Tibial nerve (tissue), 4 donors: ENCODE measurements around the gene RELL2. TPM values are rescaled to one million over a fixed set of nuclear protein-coding genes. Genes with fewer than 3 reads are reported as not detected.

Source experiments
- DNase-seq, 2 donors: peaks; one replicate each; pipeline ENCODE4 v3.0.0-alpha.2; 2019; ENCODE audit warnings: low spot score in 2 of 2
- H3K27ac ChIP-seq, 4 donors: fragments of 200-600 bp; sonication (generic) in 3 of 4; one replicate each; pipeline ENCODE4 v1.5.1; 2017 to 2019; ENCODE audit warnings: mild to moderate bottlenecking in 1 of 4
- H3K27me3 ChIP-seq, 2 donors: fragments of 200-600 bp; sonication (generic) in 1 of 2; one replicate each; pipeline versions ENCODE4 v1.5.1 to v1.6.0; 2017 to 2019
- H3K36me3 ChIP-seq, 3 donors: fragments of 200-600 bp; sonication (generic); one replicate each; pipeline ENCODE4 v1.5.1; 2018 to 2019
- H3K4me1 ChIP-seq, 4 donors: fragments of 200-600 bp; sonication (generic) in 3 of 4; one replicate each; pipeline ENCODE4 v1.5.1; 2017 to 2019
- H3K4me3 ChIP-seq, 4 donors: fragments of 200-600 bp; sonication (generic) in 3 of 4; one replicate each; pipeline ENCODE4 v1.5.1; 2017 to 2019; ENCODE audit warnings: mild to moderate bottlenecking in 1 of 4, moderate library complexity in 1 of 4
- H3K9me3 ChIP-seq, 4 donors: fragments of 200-600 bp; sonication (generic) in 3 of 4; one replicate each; pipeline ENCODE4 v1.5.1; 2017 to 2019
- EP300 ChIP-seq, 2 donors: sonication (generic); formaldehyde crosslinking; IDR thresholded peaks; one replicate each; pipeline ENCODE4 v1.6.1; 2017; ENCODE audit warnings: antibody characterized with exemption in 2 of 2, mild to moderate bottlenecking in 1 of 2
- POLR2A ChIP-seq, 2 donors: fragments of 450-650 bp; IDR thresholded peaks; one replicate each; pipeline ENCODE4 v1.6.1; 2017; ENCODE audit warnings: antibody characterized with exemption in 2 of 2, mild to moderate bottlenecking in 2 of 2, moderate library complexity in 2 of 2
- whole genome bisulfite sequencing, 2 donors: methylation state at CpG; one replicate each; pipeline ENCODE4 v1.1.5; 2018; 5-methylcytosine and 5-hydroxymethylcytosine counted together
- total RNA-seq, 4 donors: library from RNA; depleted of rRNA; stranded (reverse); fragments of >200 nt; gene quantifications; one replicate each; pipeline ENCODE4 v1.1.0, GENCODE V29; 2016
- TF ChIP-seq, protein P1 (sequence below), 5 experiments: fragments of 200-600 bp in 3 of 5; fragments of 450-650 bp in 2 of 5; sonication (generic) in 3 of 5; IDR thresholded peaks; one replicate each; pipeline ENCODE4 v1.5.1; 2016 to 2019; ENCODE audit warnings: antibody characterized with exemption in 5 of 5, mild to moderate bottlenecking in 3 of 5, moderate library complexity in 2 of 5

RELL2 gene
- total RNA-seq, 4 donors from 2014 or later = 2.0 to 8.7 (median 4.1) TPM

DNA sequence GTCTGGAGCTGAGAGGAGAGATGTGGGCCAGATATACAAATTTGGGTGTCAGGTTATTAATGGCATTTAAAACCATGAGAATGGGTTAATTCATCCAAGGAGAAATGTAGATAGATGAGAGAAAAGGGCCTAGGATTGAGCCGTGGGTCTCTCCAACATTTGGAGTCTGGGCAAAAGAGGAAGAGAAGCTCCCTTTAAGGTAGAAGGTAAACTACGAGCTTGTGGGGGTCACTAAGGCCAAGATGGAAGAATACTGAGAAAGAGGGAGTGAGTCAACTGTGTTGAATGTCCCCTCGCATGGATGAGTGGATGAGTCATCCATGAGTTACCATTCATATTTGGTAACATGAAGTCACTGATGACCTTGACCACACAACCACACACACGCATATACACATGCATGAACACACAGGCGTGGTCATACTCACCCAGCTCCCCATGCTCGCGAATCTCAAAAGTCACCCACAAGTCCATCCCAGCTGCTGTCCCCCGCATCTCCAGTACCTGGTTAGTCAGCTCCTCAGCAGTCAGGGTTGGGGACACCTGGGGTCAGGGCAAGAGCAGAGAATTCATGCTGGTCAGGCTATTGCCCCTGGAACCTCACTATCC is 21.2 kb downstream of the RELL2 start:
- H3K27ac ChIP-seq = no peak overlapping the region
- H3K9me3 ChIP-seq = no peaks in the 10 kb centered on the region
- H3K4me1 ChIP-seq = no peaks in the 10 kb centered on the region
- no peak for DNase-seq
- no peaks in the 10 kb centered on the region for H3K27me3 ChIP-seq
- H3K36me3 ChIP-seq = peaks cover 0 to 49% (median 0%) of the 10 kb centered on the region in 3 donors
- 70 to 83% methylated on average over 8 of the region's 8 CpGs for WGBS, 2 donors
- no peak for TF ChIP-seq EP300 (IDR thresholded peaks at IDR 0.05)
- no peak for TF ChIP-seq POLR2A (IDR thresholded peaks at IDR 0.05)
- TF ChIP-seq, protein P1, sequence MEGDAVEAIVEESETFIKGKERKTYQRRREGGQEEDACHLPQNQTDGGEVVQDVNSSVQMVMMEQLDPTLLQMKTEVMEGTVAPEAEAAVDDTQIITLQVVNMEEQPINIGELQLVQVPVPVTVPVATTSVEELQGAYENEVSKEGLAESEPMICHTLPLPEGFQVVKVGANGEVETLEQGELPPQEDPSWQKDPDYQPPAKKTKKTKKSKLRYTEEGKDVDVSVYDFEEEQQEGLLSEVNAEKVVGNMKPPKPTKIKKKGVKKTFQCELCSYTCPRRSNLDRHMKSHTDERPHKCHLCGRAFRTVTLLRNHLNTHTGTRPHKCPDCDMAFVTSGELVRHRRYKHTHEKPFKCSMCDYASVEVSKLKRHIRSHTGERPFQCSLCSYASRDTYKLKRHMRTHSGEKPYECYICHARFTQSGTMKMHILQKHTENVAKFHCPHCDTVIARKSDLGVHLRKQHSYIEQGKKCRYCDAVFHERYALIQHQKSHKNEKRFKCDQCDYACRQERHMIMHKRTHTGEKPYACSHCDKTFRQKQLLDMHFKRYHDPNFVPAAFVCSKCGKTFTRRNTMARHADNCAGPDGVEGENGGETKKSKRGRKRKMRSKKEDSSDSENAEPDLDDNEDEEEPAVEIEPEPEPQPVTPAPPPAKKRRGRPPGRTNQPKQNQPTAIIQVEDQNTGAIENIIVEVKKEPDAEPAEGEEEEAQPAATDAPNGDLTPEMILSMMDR (IDR thresholded peaks at IDR 0.05) = no peak
- no peak overlapping the region for H3K4me3 ChIP-seq

DNA sequence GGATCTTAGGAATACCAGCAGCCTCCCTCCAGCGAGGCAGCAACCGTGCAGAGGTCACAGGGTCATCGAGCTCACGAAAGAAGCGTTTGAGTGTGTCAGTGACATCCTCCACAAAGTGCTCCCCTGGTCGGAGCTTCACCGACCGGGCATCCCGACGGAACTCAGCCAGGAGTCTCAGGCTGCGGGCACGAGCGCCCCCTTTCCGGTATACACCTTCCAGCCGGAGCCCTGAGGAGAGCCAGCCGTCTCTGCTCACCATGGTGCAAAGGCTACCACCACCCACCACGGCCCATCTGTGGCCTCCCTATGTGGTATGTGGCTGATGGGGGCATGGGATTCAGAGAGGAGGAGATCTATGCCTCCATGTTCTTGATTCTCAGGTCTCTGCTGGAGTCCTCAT is 25.2 kb downstream of the RELL2 start:
- DNase-seq = no peak
- 75 to 79% methylated on average over 5 to 17 of the region's 17 CpGs for WGBS, 2 donors
- Histone ChIP-seq H3K27ac (no peak overlapping the region), H3K27me3 (no peaks in the 10 kb centered on the region), H3K36me3 (peaks cover 0 to 40% (median 0%) of the 10 kb centered on the region in 3 donors), H3K9me3 (no peaks in the 10 kb centered on the region), H3K4me1 (no peaks in the 10 kb centered on the region), H3K4me3 (no peak overlapping the region)
- no peak for TF ChIP-seq POLR2A (IDR thresholded peaks at IDR 0.05)
- TF ChIP-seq, protein P1 (IDR thresholded peaks at IDR 0.05) = no peak
- no peak for TF ChIP-seq EP300 (IDR thresholded peaks at IDR 0.05)

GRCh38 chr5:141663506-141663905 is 26.7 kb downstream of the RELL2 start:
- Histone ChIP-seq H3K36me3 (peaks cover 0 to 30% (median 0%) of the 10 kb centered on the region in 3 donors), H3K27me3 (no peaks in the 10 kb centered on the region), H3K4me3 (no peak overlapping the region), H3K4me1 (no peaks in the 10 kb centered on the region), H3K27ac (no peak overlapping the region), H3K9me3 (no peaks in the 10 kb centered on the region)
- DNase-seq = no peak
- WGBS, 2 donors = 84 to 92% methylated on average over 8 of the region's 8 CpGs
- TF ChIP-seq, protein P1 (IDR thresholded peaks at IDR 0.05) = no peak
- no peak for TF ChIP-seq EP300 (IDR thresholded peaks at IDR 0.05)

GRCh38 chr5:141664733-141665461 is 28.1 kb downstream of the RELL2 start:
- Histone ChIP-seq H3K4me1 (no peaks in the 10 kb centered on the region), H3K9me3 (no peaks in the 10 kb centered on the region), H3K4me3 (no peak overlapping the region), H3K27me3 (no peaks in the 10 kb centered on the region), H3K27ac (no peak overlapping the region), H3K36me3 (peaks cover 0 to 29% (median 0%) of the 10 kb centered on the region in 3 donors)
- peak; percentile 49 to 82 for DNase-seq
- WGBS, 2 donors = 34 to 40% methylated on average over 6 to 12 of the region's 13 CpGs
- TF ChIP-seq EP300 (IDR thresholded peaks at IDR 0.05) = no peak
- TF ChIP-seq, protein P1 (IDR thresholded peaks at IDR 0.05) = peak; percentile 79 to 91 (median 84)
